HG02973 (cell line): ENCODE results near the gene VTI1A.

Experiments
- ATAC-seq: cut with Tn5 transposase; IDR thresholded peaks from one replicate; pipeline ENCODE4 v1.9.1; 2021; ENCODE audit warnings: moderate library complexity; ENCODE audit not compliant: unreplicated experiment

VTI1A gene

DNA sequence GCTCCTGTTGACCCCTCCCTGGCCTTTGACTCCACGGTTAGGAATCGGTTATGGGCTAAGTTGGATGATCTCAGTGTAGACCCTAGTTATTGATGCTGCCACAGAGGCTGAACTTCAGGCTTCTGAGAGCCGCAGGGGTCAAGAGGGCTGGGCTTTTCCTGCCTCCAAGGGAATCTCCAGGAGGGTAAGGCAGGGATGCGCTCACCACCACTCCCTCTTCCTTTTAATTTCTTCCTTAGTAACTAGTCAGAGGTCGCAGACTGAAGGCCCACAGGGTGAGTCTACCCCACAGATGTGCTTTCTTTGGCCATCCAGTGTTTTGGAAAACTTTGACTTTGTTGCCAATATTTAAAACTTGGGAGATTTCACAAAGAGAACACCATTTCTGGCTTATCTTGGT is 352.0 kb downstream of the VTI1A start:
- no peak for ATAC-seq

GRCh38 chr10:112799726-112800510 is 352.9 kb downstream of the VTI1A start:
- no peak for ATAC-seq

DNA sequence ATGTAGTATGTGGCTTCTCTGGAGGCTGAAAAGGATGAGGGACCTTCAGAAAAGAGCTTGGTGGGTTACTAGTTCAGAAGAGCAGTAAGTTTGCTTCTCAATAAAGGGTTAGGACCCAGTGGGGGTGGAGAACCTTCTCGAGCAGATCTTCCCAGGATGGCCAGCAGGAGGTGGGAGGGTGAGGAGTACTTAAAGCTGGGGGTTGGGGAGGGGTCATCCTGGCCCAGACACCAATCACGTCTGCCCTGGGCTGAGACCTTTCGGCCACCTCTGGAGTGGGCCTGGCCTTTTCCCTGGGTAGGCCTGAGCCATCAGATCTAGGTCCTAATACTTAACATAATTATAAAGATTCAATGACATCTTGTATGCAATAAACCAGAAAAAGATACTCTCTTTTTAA is 354.0 kb downstream of the VTI1A start:
- ATAC-seq, result no peak

DNA sequence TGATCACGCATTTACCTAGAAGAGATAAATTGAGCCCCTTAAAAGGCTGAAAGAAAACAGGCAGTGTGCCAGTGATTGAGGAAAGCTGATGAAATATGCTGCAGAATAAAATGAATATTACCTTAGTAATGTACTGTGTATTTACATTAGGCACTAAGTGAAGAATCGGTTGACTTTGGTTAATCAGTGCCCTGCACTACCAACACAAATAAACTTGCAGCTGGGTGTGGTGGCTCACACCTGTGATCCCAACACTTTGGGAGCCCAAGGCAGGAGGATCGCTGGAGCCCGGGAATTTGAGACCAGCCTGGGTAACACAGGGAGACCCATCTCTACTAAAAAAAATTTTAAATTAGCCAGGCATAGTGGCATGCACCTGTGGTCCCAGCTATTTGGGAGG is 354.7 kb downstream of the VTI1A start:
- ATAC-seq, result no peak

GRCh38 chr10:112802411-112803022 is 355.5 kb downstream of the VTI1A start:
- no peak for ATAC-seq

DNA sequence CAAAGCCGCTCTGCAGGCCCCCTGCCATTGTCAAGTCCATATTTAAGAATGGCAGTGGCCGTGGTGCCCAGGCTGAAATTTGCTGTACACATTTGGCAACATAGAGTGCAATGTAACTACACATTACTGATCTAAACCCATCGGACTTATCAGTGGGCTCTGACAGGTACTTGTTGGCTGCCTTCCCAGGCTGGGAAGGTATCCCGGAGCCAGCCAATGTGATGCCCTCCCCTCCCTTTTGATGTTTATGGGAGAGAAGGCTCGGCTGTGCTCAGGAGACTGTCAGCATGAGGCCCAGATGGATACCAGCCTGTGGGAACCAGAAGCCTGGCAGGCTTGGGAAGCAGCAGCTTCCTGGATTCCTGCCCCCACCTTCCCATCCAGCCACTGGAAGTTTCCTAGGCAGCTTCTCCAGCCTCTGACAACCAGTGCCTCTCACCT is 357.0 kb downstream of the VTI1A start:
- ATAC-seq, result no peak

DNA sequence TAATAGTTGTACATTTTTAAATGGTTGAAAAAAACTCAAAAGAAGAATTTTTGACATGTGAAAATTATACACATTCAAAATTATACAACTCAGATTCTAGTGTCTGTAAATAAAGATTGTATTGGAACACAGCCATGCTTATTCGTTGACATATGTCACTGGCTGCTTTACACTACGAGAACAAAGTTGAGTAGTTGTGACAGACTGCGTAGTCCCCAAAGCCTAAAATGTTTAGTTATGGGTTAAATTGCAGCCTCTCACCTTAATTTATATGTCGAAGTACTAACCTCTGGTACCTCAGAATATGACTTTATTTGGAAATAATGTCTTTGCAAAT is 358.2 kb downstream of the VTI1A start:
- ATAC-seq, result no peak

DNA sequence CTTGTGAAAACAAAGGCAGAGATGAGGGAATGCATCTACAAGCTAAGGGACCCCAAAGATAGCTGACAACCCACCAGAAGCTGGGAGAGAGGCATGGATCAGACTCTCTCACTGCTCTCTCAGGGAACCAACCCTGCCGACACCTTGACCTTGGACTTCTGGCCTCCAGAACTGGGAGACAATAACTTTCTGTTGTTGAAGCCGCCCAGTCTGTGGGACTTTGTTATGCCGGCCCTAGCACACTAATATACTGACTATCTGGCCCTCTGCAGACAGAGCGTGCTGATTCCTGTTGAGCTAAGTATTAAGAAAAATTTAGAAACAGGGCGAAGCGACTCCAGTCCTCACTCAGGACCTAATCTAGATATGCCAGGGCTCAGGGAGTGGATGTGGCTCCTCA is 358.7 kb downstream of the VTI1A start:
- no peak for ATAC-seq

DNA sequence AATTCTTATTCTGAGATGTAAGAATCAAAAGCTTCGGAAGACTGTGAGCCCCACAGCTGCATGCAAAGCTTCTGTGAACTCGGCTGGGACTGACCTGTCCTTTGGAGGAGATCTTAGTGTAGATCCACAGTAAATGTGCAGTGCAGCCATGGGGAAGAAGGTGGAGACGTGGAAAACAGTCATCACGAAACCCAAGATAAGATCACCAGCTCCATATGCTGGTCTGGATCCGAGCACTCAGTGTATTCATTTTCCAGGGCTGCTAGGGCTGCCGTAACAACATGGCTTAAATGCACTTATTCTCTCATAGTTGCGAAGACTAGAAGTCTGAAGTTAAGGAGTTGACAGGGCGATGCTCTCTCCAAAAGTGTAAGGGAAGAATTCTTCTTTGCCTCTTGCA is 360.0 kb downstream of the VTI1A start:
- no peak for ATAC-seq

DNA sequence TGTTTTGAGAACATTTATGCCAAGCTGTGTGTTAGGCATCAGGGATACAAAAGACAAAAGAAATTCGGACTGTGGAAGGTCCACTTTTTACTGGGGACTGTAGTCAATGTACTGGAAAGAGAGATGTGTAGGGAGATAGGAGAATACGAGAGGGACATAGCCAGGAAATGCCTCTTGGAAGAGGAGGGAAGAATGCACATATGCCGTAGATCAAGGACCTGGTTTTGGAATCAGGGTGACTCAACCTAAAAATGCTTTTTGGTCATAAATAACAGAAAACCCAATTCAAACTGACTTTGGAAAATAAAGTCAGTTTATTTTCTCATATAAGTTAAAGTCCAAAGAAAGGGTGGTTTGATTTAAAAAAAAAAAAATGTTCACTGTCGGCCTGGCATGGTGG is 362.7 kb downstream of the VTI1A start:
- ATAC-seq, result no peak

- ATAC-seq, result no peak
Observed at GRCh38 chr10:112810711-112811151, 363.7 kb downstream of the VTI1A start.

- no peak for ATAC-seq
Observed at GRCh38 chr10:112811741-112812551, 364.9 kb downstream of the VTI1A start.

GRCh38 chr10:112812586-112812985 is 365.6 kb downstream of the VTI1A start:
- ATAC-seq, result no peak

GRCh38 chr10:112813866-112814591 is 367.0 kb downstream of the VTI1A start:
- no peak for ATAC-seq

- ATAC-seq, result no peak
Observed at GRCh38 chr10:112815269-112816032, 368.4 kb downstream of the VTI1A start.

GRCh38 chr10:112816033-112816430 is 369.0 kb downstream of the VTI1A start:
- ATAC-seq, result no peak

GRCh38 chr10:112816891-112817290 is 369.9 kb downstream of the VTI1A start:
- ATAC-seq, result no peak

DNA sequence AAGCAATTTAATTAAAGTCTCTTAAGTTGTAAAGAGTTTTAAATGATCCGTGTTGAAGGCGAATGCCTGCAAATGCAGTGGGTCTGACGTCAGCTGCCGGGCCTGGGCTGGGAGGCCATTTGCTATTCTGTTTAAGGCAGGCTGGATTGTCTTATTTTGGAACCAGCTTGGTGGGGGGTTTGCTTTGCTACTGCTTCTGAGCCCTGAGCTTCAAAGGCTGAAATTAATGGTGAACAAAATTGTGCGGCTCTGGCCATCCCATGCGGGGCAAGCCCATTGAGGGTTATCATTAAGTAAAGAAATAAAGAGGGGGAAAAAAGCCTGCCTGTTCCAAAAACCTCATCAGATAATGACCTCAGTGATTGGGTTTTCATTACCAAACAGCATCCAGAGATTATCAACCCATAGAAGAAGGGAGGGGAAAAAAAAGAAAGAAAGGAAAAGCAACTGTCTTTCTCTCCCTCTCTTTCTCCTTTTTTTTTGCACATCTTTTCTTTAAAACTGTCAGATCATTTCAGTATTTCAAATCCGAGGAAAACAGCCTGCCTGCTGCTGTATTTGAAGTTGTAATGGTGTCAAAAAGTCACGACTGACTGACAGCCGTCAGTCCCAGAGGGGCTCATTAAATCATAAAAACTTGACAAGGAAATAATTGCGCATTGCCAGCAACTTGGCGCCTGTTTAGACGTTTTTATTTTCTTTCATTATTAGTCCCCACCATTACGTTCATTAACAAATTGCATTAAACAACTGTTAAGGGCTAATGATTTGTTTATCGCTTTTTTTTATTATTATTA is 371.2 kb downstream of the VTI1A start:
- ATAC-seq, result no peak

DNA sequence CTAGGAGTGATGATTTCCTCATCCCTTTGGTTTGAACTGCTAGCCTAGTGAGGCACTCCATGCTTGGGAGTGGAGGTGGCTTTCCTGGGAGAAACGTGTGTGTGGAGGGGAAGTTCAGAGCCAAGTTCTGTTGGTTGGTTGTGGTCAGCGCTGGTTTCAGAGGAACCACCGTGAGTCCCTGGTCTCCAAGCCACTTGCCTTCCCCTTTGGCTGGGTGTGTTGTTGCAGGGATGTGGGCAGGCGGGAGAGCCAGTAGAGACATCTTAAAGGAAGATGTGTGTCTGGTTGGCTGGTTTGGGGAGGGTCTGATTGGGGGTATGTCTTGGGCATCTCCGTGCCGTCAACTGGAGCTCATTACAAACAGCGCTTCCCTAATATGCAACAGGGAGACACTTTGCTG is 372.2 kb downstream of the VTI1A start:
- no peak for ATAC-seq

DNA sequence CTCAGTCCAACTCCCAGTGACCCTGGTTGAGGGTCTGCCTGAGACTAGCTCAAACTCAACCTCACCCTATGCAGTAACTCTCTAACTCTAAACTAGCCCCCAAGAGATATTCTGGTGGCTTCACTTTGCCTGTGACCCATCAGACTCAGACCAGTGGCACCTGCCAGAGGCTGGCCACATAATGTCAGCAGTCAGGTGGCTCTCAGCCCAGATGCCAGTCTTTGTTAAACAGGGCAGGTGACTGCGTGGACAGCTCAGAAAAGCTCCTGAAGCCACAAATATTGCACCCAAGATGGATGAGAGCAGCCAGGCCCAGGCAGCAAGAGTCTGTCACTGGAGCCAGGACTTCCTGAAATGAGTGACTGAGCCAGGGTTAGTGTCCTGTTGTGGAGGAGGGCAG is 373.3 kb downstream of the VTI1A start:
- no peak for ATAC-seq
